Smooth muscle cell (in vitro differentiated cells): ENCODE measurements around the gene NDUFA11. TPM values are rescaled to one million over a fixed set of nuclear protein-coding genes. Genes with fewer than 3 reads are reported as not detected.

ENCODE experiments used
- DNase-seq: peaks from one replicate; lab custom pipeline; 2025; ENCODE audit not compliant: unreplicated experiment; lab: John Stamatoyannopoulos, UW
- H2AFZ ChIP-seq: fragments of 200-600 bp; sonication (generic); 2 replicates; pipeline ENCODE4 v1.6.0; 2016; ENCODE audit warnings: antibody characterized with exemption, low read depth, mild to moderate bottlenecking
- H3F3A ChIP-seq: fragments of 200-600 bp; sonication (generic); 2 replicates; pipeline ENCODE4 v1.6.0; 2017; ENCODE audit warnings: antibody characterized with exemption, low read depth
- H3K27ac ChIP-seq: fragments of 200-600 bp; sonication (generic); 2 replicates; pipeline ENCODE4 v1.5.1; 2016; ENCODE audit warnings: low read depth, mild to moderate bottlenecking
- H3K27me3 ChIP-seq: fragments of 200-600 bp; sonication (generic); 2 replicates; pipeline ENCODE4 v1.6.1; 2016; ENCODE audit warnings: low read depth, mild to moderate bottlenecking
- H3K36me3 ChIP-seq: fragments of 200-600 bp; sonication (generic); 2 replicates; pipeline ENCODE4 v1.5.1; 2016; ENCODE audit warnings: low read depth
- H3K4me1 ChIP-seq: fragments of 200-600 bp; sonication (generic); 2 replicates; pipeline ENCODE4 v1.5.1; 2016; ENCODE audit warnings: low read depth
- H3K4me2 ChIP-seq: fragments of 200-600 bp; sonication (generic); 2 replicates; pipeline ENCODE4 v1.6.0; 2016; ENCODE audit warnings: mild to moderate bottlenecking
- H3K4me3 ChIP-seq: fragments of 200-600 bp; sonication (generic); 2 replicates; pipeline ENCODE4 v1.5.1; 2016; ENCODE audit warnings: mild to moderate bottlenecking
- H3K79me2 ChIP-seq: fragments of 200-600 bp; sonication (generic); 2 replicates; pipeline ENCODE4 v1.6.0; 2016; ENCODE audit warnings: low read depth, mild to moderate bottlenecking
- H3K9ac ChIP-seq: fragments of 200-600 bp; sonication (generic); 2 replicates; pipeline ENCODE4 v1.6.0; 2016; ENCODE audit warnings: low read depth
- H3K9me3 ChIP-seq: fragments of 200-600 bp; sonication (generic); replicated peaks from 2 replicates; pipeline ENCODE4 v1.5.1; 2016; ENCODE audit warnings: low read depth
- H4K20me1 ChIP-seq: fragments of 200-600 bp; sonication (generic); 2 replicates; pipeline ENCODE4 v1.6.0; 2016; ENCODE audit warnings: low read depth
- WGBS: methylation state at CpG from one replicate; pipeline ENCODE4 v1.1.7; 2016; ENCODE audit warnings: low lambda C conversion rate; 5-methylcytosine and 5-hydroxymethylcytosine counted together
- polyA plus RNA-seq: library from polyadenylated mRNA; unstranded; fragments of >200 nt; fragmentation: Nextera tagmentation; extraction: Ambion mirVana; gene quantifications from 2 replicates; pipeline ENCODE4 v1.2.1, GENCODE V29; 2016
- total RNA-seq: library from RNA; depleted of rRNA; stranded (reverse); fragments of >200 nt; gene quantifications from 2 replicates; pipeline ENCODE4 v1.2.3, GENCODE V29; 2014
- TF ChIP-seq, protein P1 (sequence below): fragments of 200-600 bp; sonication (generic); IDR thresholded peaks from 2 replicates; pipeline ENCODE4 v1.5.1; 2017; ENCODE audit warnings: borderline replicate concordance, mild to moderate bottlenecking, antibody characterized with exemption; ENCODE audit not compliant: insufficient read depth, poor library complexity, severe bottlenecking

NDUFA11 gene
- total and polyA plus RNA-seq, 2 experiments from 2014 or later: 169 to 493 TPM

DNA sequence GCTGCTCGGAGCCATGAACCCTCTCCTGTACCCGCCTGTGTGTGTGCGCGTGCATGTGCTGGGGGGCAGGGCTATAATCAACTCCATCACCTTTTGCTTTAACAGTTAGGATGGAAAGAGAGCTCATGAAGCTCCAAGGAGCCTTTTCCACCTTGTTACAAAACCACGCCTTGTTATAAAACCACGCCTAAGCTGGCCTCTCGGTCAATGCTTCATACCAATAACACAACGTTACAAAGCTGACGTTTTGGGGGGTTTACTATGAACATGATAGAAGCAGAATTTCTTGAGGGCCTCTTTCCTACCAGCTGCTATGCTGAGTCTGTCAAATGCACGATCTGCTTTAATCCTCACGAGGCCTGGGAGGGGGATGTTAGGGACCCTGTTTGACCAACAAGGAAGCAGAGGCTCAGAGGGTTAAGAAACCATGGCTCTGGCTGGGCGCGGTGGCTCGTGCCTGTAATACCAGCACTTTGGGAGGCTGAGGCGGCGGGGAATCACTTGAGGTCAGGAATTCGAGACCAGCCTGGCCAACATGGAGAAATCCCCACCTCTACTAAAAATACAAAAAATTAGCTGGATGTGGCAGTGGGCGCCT is 22.3 kb upstream of the NDUFA11 start:
- no peak for DNase-seq
- Histone ChIP-seq H3K79me2 (no peaks in the 10 kb centered on the region), H3K4me1 (no peaks in the 10 kb centered on the region), H3F3A (no peaks in the 10 kb centered on the region), H3K9me3 (no peaks in the 10 kb centered on the region), H3K9ac (no peak overlapping the region), H3K27ac (no peak overlapping the region), H3K36me3 (no peaks in the 10 kb centered on the region), H3K27me3 (no peaks in the 10 kb centered on the region), H4K20me1 (no peaks in the 10 kb centered on the region), H3K4me2 (no peak overlapping the region), H3K4me3 (no peak overlapping the region), H2AFZ (no peak overlapping the region)
- WGBS: 96% methylated on average over 18 of the region's 18 CpGs
- TF ChIP-seq, protein P1, sequence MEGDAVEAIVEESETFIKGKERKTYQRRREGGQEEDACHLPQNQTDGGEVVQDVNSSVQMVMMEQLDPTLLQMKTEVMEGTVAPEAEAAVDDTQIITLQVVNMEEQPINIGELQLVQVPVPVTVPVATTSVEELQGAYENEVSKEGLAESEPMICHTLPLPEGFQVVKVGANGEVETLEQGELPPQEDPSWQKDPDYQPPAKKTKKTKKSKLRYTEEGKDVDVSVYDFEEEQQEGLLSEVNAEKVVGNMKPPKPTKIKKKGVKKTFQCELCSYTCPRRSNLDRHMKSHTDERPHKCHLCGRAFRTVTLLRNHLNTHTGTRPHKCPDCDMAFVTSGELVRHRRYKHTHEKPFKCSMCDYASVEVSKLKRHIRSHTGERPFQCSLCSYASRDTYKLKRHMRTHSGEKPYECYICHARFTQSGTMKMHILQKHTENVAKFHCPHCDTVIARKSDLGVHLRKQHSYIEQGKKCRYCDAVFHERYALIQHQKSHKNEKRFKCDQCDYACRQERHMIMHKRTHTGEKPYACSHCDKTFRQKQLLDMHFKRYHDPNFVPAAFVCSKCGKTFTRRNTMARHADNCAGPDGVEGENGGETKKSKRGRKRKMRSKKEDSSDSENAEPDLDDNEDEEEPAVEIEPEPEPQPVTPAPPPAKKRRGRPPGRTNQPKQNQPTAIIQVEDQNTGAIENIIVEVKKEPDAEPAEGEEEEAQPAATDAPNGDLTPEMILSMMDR: no peak

DNA sequence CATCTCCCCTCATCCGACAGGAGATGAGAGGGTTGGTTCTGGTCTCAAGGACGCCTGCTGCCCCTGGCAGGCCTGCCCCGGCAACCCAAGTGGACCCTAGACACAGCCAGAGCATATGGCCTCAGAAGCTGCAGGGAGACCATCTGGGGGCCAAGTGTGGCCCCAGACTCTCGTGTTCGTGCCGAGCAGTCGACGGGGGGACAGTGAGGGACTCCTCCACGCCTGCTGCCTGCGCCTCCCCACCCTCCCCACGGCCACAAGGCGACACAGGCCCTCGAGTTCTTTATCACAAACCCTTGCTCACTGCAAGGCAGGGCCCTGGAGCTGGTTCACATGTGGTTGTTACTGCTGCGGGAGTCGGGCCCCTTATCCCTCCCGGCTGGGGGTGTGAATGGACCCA is 19.8 kb upstream of the NDUFA11 start:
- no peaks in the 10 kb centered on the region for H3K36me3 ChIP-seq
- H3K9me3 ChIP-seq: no peaks in the 10 kb centered on the region
- no peak overlapping the region for H3K9ac ChIP-seq
- no peak overlapping the region for H3K4me3 ChIP-seq
- TF ChIP-seq, protein P1: no peak
- H3K4me1 ChIP-seq: no peaks in the 10 kb centered on the region
- no peaks in the 10 kb centered on the region for H3K27me3 ChIP-seq
- no peaks in the 10 kb centered on the region for H3K79me2 ChIP-seq
- H2AFZ ChIP-seq: no peak overlapping the region
- 97% methylated on average over 16 of the region's 16 CpGs for WGBS
- H4K20me1 ChIP-seq: no peaks in the 10 kb centered on the region
- H3K4me2 ChIP-seq: no peak overlapping the region
- no peak for DNase-seq
- H3F3A ChIP-seq: no peaks in the 10 kb centered on the region
- no peak overlapping the region for H3K27ac ChIP-seq

DNA sequence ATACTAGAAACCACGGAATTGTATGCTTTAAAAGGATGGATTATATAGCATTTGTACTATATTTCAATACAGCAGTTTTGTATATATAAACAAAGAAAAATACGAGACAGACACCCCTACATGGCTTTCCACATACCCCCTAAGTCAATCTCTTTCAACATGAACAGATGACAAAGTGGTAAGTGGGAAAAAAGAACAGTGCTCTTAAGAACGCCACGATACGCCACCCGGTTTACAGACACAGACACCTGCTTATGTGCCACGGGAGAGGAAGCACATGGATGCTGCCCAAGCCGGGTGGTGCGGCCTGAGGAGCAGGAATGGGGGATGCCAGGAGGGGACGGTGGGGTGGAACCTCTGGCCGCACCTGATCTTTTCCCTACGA is 18.6 kb upstream of the NDUFA11 start:
- H3K27me3 ChIP-seq: no peaks in the 10 kb centered on the region
- no peak overlapping the region for H3K27ac ChIP-seq
- H2AFZ ChIP-seq: no peak overlapping the region
- H3K36me3 ChIP-seq: no peaks in the 10 kb centered on the region
- no peak overlapping the region for H3K9ac ChIP-seq
- no peaks in the 10 kb centered on the region for H3F3A ChIP-seq
- no peak for DNase-seq
- H3K4me3 ChIP-seq: no peak overlapping the region
- TF ChIP-seq, protein P1: no peak
- H3K79me2 ChIP-seq: no peaks in the 10 kb centered on the region
- H4K20me1 ChIP-seq: no peaks in the 10 kb centered on the region
- WGBS: 99% methylated on average over 12 of the region's 12 CpGs
- H3K9me3 ChIP-seq: no peaks in the 10 kb centered on the region
- H3K4me1 ChIP-seq: no peaks in the 10 kb centered on the region
- no peak overlapping the region for H3K4me2 ChIP-seq

DNA sequence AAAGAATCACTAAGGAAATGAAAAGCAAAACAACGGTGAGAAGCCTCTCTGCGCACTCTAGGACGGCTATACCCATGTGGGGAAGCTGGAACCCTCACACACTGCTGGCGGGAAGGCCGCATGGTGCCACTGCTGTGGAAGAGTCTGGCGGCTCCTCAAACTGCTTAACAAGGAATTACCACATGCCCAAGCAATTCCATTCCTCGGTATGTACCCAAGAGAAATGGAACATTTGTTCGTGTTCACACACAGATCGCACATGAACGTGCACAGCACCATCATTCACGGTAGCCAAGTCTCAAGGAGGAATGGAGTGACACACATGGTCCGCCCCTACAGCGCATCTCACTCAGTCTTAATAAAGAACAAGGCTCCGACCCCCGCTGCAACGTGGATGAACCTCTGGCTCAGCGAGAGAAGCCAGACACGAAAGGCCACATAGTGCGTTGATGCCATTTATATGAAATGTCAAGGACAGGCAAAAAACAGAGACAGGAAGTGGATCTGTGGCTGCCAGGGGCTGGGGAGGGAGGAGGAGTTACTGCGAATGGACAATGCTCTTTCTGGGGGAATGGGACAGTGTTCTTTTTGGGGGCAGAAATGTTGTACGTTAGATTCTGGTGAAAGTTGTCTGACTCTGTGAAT is 18.0 kb upstream of the NDUFA11 start:
- WGBS: 94% methylated on average over 21 of the region's 21 CpGs

More for the DNA sequence above, 18.0 kb upstream of the NDUFA11 start:
- H4K20me1 ChIP-seq: no peaks in the 10 kb centered on the region
- no peak overlapping the region for H2AFZ ChIP-seq
- H3K4me3 ChIP-seq: no peak overlapping the region
- no peaks in the 10 kb centered on the region for H3K79me2 ChIP-seq
- no peaks in the 10 kb centered on the region for H3F3A ChIP-seq
- H3K4me2 ChIP-seq: no peak overlapping the region
- DNase-seq: no peak
- H3K9ac ChIP-seq: no peak overlapping the region
- H3K36me3 ChIP-seq: no peaks in the 10 kb centered on the region
- no peaks in the 10 kb centered on the region for H3K9me3 ChIP-seq
- TF ChIP-seq, protein P1: no peak
- no peak overlapping the region for H3K27ac ChIP-seq
- H3K27me3 ChIP-seq: no peaks in the 10 kb centered on the region
- H3K4me1 ChIP-seq: no peaks in the 10 kb centered on the region
